GM21529 (cell line): ENCODE measurements around the gene LPXN.
"Not testable (repeated sequence)": the region's sequence is repeated elsewhere in the genome, so short reads cannot be mapped to it uniquely, and the experiment has no call there.

ENCODE experiments used
- ATAC-seq: cut with Tn5 transposase; IDR thresholded peaks from one replicate; pipeline ENCODE4 v1.9.1; 2021; ENCODE audit not compliant: unreplicated experiment

Gene LPXN

DNA sequence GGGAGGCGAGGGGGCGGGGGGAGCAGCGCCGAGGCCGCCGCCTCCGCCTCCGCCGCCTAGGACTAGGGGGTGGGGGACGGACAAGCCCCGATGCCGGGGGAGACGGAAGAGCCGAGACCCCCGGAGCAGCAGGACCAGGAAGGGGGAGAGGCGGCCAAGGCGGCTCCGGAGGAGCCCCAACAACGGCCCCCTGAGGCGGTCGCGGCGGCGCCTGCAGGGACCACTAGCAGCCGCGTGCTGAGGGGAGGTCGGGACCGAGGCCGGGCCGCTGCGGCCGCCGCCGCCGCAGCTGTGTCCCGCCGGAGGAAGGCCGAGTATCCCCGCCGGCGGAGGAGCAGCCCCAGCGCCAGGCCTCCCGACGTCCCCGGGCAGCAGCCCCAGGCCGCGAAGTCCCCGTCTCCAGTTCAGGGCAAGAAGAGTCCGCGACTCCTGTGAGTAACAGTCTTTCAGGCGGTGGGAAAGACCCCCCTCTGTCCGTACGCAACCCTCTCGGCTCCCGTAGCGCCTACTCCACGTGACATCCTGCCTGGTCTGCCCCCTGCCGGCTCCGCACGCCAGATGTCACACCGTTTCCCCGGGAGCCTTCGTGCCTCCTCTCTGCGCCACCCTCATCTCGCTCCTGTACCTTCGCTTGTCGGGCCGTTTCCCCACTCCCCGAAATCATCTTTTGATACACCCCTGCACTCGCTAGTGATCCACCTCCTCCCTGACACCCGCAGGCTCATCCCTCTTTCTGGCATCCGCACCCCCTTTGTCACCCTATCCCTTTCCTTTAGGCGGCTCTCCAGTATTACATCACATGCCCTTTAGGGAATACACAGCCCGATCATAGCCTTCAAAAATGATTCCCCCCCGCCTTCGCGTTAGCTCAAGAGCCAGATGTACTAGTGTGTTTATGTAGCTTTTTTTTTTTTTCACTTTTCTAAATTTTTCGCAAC, 3.8 kb upstream of the LPXN start:
- ATAC-seq = peak; percentile 42

DNA sequence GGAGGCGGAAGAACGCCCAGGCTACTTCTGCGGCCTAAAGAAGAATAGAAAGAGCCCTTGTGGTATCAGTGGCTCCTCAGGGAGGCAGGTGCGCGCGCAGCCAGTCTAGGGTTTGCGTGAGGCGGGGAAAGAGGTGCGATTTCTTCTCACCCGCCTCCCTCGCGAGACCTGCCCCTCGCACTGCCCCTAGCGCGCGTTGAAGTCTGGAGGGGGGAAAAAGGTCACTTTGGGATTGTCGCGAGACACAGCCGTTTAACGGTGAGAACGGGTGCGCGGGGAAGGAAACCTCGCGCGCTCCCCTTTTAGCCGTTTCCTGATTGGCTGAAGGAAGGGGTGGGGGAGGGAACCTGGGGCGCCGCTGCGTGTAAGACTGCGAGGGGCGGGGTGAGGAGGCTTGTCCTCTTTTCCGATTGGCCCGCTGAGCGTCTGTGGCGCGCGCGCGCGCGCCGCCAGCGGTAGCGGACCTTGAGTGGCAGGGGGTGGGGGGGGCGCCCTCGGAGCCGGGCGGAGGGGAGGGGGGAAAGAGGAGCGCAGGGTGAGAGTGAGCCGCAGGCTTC, 3.1 kb upstream of the LPXN start, which contains the start of gene ZFP91:
ZFP91 (plus strand) TSS at position 429 of the 557 bp plus-strand sequence. CDS start 219 bp downstream, outside the sequence.
- ATAC-seq = peak; percentile 33

DNA sequence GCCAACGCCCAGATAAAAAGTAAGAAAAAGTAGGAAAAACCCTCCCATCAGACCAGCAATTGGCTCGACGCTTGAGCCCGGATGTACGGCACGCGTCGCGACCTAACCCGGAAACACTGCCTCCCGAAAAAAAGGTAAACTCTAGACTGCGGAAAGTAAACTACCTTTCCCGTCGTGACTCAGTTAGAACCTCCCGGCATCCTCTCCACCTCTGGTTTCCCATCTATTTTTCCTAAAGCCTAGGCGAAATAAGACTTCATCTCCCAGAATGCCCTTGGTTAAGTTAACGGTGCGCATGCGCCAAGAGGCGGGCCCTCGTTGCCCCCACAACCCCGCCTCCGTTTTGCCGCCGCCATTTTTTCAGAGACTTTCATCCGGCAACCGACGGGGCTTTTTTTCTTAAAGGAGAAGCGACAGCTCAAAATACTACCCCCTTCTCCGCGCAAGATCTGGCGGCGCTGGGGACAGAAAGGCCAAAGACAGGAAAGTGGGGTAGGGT, 2.5 kb upstream of the LPXN start:
- ATAC-seq = no peak

DNA sequence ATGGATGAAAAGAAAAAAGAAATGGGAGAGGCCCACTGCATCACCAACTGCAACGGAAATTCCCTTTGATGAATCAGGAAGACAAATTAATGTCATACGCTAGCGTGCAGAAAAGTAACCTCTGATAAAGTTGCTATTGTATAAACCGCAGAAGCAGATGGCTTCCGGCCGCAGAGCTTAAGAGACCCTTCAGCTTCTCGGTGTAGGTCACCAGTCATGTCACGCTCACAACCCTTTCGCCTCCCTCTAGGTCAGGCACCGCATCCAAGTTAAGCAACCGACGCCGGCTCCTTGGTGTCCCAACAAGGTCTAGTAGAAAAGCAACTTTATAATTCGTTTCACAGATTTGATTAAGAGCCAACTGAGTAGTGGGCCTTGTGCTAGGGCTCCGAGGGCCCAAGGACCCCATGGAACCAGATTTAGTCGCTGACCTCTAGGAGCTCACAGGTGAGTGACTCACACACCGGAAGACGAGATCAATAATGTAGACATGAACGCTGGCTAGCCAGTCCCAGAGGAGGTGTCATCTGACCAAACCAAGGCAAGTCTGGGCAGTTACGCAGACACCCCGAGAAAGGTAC, 2.0 kb upstream of the LPXN start:
- peak; percentile 47 for ATAC-seq

DNA sequence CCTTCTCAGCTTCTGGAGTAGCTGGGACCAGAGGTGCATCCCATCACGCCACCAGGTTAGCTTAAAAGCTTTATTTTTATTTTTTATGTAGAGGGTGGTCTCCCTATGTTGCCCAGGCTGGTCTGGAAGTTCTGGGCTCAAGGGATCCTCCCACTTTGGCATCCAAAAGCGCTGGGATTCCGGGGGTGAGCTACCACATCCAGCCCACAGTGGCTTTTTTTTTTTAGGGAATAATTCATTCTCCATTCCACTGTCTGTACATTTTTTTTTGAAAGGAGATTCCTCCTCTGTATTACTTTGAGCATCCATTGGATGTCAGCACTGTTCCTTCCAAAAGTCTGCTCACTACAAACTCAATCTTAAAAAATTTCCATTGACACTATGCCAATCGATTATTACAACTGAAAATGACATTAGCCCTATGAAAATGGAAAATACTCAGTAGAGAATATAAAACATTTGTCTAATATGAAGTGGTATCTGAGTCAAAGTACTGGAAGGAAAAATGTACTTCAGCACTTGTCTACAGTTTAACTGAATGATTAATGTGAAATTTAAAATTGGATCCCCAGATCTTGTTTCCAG, 1.3 kb upstream of the LPXN start:
- ATAC-seq = no peak

DNA sequence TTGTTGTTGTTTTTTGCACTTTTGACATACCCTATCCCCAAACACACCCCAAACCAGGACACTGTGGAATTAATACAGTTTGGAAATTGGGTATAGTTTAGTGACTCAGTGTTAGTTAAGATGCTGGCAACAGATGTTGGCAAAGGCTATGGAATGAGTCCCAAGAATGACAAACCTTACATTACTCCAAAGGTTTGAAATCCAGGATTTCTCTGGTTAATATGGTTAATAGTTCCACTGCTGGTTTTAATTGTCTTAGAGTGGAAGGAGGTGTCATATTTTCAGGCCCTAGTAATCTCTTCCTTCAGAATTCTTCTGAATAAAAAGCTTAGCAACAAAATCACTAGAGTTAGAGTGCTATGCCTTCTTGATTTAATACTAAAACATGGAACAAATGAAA, 775 bp downstream of the LPXN start:
- no peak for ATAC-seq

DNA sequence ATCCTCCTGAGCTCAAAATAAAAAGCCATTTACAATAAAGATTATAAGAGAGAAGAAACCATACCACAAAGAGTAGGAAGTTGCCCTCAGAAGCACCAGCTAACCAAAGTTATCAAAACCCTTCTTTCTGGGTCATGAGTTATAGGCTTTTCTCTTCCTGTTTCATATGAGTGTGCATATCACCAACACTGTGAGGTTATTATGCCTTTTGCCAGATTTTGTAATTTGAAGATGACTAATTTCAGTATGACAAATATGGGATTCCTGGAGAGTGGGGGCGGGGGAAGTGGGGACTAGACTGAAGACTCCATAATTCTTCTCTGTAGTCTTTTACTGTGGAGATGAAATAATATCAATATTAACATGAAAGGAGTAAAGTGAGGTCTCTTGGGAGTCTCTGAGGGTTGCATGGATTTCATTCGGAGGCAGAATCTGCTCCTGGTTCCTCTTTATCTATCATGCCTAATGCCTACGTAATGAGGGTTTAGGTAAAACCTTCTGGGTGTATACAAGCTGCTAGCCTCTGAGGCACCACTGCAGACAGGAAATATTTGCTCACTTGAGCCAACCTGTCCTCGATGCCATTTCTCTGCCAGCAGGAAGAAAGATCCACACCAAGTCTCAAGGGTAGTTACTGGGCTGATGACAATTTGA, 2.1 kb downstream of the LPXN start:
- ATAC-seq = peak; percentile 22

DNA sequence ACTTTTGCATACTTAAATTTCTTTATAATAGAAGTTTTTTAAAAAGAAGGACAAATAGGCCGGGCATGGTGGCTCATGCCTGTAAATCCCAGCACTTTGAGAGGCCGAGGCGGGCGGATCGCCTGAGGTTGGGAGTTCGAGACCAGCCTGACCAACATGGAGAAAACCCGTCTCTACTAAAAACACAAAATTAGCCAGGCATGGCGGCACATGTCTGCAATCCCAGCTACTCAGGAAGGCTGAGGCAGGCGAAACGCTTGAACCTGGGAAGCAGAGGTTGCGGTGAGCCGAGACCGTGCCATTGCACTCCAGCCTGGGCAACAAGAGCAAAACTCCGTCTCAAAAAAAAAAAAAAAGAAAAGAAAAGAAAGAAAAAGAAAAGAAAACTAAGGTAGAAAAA, 2.8 kb downstream of the LPXN start:
- not testable (repeated sequence) for ATAC-seq

DNA sequence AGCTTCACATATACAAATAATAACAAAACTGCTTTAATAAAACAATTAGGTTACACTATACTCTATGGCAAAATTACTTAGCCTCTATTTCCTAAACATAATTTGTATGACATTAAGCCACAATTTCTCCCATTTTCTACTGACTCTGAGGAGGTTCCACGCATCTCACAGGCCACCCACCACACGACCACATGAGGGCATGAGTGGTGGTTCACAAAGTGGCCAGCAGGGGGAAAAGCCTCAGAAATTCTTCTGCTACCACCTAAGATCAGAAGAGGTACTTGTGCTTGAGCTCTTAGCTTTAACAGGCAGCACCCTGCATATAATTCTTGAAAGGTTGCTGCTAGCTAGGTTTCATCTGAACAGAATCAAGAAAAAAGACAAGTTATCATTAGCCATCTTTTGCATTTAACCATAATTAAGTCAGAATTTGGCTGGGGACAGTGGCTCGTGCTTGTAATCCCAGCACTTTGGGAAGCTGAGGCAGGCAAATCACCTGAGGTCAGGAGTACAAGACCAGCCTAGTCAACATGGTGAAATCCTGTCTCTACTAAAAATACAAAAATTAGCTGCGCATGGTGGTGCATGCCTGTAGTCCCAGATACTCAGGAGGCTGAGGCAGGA, 7.7 kb downstream of the LPXN start:
- peak; percentile 90 for ATAC-seq

DNA sequence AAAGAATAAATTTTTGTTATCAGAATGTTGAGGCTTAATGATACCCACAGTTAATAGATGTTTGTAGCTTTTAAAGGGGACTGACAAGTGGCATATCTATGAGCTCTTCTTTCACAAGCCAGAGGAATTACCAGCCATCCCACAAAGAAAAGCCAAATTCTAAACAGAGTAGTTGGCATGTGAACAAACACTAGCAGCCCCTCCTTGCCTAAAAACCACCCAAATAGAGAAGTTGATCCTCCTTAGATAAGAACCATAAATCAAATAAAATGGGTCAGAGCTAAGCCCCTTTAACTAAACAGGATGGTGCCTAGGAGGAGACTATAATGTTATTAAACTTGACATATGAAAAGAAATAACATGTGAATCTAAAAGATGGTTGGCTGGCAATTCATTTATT, 11.4 kb downstream of the LPXN start:
- ATAC-seq = no peak

DNA sequence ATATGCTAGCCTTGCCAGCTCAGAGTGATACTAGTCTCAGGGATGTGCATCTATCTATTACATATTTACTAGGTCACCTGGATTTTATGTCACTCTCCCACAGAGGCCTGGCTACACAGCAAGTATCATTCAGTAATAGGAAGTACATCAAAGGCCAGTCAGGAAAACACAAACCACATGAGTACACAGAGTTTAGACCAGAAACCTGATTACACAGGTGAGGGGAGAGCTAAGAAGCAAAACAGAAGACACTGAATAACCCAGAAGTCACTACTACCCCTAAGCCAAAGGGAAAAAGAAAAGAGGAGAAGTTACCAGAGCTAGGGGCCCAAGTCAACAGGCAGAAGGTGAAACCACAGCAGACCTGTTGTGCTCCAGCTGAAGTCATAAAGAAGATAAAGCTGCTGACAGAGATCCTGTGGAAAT, 13.3 kb downstream of the LPXN start:
- peak; percentile 89 for ATAC-seq

DNA sequence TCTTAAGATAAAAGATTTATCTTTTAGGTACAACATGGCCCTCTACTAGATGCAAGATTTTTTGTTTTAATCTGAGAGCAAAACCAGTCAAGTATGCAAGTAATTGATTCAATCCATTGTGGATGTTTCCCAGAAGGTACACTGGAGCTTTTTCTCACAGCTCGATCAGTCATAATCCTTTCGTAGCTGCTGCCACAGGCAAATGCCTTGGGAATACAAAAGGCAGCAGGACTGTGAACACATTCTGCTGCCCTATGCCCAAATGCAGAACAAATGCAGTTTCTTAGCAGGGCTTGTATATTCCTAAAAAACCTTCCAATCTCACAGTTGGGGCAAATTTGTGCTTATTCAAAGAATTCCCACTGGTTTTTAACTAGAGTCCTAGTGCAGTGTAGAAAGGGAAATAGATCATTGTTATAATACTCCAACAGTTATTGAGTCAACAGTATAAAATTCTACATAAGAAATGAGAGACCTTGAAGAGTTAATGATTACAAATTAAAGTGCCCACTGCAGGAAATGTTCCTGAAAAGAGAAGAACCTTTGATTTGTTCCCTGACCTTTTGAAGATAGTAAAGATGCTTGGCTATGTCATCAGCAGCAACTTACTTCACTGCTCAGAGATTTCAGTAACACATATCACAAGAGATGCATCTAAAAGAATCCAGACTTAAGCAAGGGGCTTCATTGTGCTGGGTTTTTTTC, 14.1 kb downstream of the LPXN start:
- ATAC-seq = no peak

DNA sequence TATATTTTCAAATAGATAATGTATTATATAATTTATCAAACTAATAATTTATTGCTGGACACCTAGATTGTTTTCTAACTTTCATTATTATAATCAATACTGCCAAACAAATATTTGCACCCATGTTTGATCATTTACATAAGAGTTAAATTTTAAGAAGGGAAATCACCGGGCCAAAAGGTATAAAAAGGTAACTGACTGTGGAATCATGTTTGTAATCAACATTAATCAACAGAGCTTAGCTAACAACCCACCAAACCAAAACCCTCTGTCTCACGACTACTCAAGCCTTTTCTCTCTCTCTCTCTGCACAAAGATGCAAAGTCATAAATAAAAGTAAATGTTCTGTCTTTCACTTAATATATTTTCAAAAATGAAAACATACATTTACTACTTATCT, 14.8 kb downstream of the LPXN start:
- no peak for ATAC-seq

DNA sequence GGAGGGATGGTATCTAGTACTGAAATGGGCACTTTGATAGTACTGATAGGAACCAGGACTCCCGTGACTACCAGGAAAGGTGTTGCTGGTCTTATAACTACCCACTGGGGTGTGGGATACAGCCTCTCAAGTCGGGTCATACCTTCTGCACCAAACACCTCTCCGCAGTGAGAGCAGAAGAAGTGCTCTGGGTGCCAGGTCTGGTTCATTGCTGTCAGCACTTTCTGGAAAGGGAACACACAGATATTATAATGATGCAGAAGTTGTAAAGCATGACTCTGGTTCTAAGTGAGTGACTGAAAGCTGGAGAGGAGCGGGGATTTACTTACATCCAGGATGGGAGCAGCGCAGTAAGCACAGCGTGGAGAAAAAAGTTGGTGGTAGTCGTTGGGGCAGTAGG, 26.0 kb downstream of the LPXN start:
- no peak for ATAC-seq

DNA sequence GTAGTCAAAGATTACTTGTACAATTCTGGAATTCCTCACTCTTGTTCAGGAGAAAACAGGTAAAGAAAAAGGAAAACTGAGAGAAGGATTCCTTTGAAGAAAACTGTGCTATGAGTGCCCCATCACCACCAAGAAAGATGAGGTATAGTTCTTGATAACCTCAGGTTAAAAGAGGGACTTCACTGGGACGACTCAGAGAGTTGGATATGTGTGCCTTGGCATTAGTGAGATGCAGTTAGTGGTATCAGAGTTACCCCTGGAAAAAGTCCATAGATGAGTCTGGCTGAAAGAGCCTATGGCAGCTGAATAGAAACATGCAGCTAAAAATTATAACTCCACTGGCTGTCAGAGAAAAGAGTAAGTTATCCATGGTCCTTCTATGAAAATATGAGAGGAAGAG, 28.8 kb downstream of the LPXN start:
- no peak for ATAC-seq

DNA sequence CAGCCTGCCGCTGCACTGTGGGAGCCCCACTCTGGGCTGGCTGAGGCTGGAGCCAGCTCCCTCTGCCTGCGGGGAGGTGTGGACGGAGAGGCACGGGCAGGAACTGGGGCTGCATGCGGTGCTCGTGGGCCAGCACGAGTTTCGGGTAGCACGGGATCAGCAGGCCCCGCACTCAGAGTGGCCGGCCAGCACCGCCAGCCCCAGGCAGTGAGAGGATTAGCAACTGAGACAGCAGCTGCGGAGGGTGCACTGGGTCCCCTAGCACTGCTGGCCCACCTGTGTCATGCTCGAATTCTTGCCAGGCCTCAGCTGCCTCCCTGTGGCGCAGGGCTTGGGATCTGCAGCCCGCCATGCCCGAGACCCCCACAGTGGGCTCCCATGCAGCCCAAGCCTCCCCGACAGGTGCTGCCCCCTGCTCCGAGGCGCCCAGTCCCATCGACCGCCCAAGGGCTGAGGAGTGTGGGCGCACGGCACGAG, 43.8 kb downstream of the LPXN start:
- no peak for ATAC-seq

DNA sequence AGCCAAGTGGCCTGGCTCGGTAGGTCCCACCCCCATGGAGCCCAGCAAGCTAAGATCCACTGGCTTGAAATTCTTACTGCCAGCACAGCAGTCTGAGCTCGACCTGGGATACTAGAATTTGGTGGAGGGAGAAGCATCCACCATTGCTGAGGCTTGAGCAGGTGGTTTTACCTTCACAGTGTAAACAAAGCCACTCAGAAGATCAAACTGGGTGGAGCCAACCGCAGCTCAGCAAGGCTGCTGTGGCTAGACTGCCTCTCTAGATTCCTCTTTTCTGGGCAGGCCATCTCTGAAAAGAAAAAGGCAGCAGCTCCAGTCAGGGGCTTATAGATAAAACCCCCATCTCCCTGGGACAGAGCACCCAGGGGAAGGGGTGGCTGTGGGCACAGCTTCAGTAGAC, 45.4 kb downstream of the LPXN start:
- ATAC-seq = no peak

DNA sequence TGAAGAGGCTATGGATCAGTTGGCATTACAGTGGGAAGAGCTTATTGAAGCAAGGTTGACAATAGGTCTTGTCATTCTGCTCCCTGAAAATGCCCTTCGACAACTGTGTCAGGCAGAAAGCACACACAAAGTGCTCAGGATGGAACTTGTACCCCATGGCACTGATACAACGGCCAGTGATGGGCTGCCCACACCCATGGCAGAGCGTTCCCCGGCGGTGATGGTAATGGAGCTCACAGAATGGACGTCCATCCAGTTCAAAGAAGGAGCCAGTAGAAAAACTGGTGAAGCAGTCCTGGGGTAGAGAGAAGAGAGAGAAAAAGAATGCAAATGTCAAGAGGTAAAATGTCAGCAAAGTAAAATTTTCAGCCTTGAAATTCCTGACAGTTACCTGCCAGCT, 48.2 kb downstream of the LPXN start:
- ATAC-seq = no peak

DNA sequence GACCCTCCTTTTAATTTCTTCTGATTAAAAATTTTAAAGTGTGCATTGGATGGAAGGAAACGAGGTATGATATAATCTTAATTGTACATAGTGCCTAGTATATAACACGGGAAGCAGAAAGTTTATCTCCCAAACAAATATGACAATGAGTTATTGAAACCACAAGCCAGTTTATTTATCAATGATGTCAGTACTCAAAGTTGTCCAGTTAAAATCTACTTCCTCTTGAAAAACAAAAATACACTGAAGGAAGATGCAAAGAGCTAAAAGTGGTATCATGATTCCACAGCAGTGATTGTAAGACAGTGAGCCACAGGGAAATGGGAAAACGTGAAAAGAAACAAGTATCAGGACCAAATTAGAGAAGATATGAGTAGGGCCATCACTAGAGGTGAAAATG, 48.9 kb downstream of the LPXN start:
- no peak for ATAC-seq
